GM18502 (cell line): ENCODE measurements around the gene MSANTD7.
"Not testable (repeated sequence)": the region's sequence is repeated elsewhere in the genome, so short reads cannot be mapped to it uniquely, and the experiment has no call there.

ENCODE experiments used
- ATAC-seq: cut with Tn5 transposase; IDR thresholded peaks from one replicate; pipeline ENCODE4 v1.9.1; 2021; ENCODE audit warnings: mild to moderate bottlenecking; ENCODE audit not compliant: unreplicated experiment, poor library complexity

The MSANTD7 gene

DNA sequence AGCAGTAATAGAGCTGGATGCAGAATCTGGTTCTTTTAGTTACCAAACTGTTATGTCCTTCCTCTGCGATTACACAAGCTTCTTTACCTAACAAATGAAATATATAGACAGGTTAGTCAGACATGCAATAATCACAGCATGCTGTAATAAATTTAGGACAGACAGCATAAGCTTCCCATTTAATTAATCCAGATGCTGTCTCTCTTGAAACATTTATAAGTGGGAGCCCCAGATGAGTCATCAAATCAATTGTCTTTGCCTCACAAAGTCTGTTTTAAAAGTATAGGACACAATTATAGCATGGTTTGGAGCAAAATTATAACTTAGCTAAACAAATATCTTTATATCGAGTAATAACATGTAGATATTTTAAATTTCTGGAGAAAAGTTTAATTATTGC is 1.9 kb upstream of the MSANTD7 start:
- no peak for ATAC-seq

DNA sequence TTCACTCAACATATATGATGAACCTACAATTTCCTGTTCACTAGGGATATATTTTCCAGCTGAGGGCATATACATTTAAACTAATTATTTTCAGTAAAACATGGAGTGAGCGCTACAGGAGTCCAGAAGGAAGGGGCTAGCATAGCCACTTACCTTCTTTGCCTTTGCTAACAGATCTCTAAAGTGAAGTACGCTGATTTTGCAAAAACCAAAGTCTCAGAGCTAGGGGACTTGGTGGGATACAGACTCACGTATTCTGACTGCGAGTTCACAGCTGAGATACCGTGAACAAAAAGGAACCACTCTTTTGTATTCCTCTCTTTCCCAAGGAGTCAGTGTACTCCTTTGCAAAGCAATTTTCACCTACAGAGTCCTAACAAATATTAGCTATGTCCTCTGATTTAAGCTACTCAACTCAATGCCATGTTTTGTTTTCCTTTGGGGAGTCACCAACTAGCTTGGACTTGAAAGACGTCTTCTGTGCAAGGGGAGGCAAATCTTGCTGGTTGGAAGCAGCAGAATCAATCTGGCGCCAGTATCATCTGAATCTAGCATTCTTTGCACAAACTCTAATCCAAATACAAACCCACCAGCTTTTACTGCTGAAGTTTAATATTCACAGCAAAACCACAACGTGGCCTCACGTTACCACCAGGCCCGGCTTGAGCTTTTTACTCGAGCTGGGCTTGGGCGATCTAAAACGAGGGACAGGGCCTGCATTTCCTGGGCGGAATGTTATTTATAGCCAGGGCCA is 926 bp upstream of the MSANTD7 start:
- no peak for ATAC-seq

DNA sequence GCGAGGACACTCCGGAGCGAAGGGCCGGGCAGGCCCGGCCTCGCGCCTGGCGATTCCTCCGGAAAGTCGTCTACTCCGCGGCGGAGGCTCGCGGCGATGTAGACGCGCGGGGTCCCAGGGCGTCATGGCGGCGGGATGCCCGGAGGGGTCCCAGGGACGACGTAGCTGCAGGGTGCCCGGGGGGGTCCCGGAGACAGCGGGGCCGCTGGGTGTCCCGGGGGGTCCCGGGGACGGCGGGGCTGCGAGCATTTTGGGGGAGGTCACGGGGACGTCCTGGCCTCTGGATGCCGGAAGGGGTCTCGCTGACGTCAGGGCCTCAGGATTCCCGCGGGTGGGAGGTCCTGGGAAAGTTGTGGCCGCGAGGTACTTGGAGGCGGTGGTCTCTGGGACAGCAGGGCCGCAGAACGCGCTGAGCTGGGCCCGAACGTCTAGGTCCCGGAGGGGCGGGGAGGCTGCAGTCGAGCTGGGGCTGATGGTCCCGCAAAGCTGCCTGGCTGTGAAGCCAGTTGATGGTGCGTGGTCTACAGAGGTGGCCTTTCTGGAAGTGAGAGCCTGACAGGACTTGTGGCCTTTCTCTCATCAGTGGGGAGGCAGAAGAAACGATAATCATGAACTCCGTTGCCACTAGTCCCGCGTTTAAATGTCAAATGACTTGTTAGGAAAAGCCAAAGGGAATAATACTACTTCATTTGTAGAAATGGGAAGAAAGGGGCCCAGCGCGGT is 637 bp downstream of the MSANTD7 start:
- peak; percentile 7 for ATAC-seq

DNA sequence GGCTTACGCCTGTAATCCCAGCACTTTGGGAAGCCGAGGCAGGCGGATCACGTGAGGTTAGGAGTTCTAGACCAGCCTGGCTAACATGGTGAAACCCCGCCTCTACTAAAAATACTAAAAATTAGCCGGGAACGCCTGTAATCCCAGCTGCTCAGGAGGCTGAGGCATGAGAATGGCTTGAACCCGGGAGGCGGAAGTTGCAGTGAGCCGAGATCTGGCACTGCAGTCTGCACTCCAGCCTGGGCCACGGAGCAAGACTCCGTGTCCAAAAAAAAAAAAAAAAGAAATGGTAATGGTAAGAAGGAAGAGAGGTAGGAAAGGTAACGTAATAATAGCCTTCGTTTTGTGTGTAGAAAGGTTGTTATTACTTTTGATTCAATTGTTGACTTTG is 1.2 kb downstream of the MSANTD7 start:
- no peak for ATAC-seq

DNA sequence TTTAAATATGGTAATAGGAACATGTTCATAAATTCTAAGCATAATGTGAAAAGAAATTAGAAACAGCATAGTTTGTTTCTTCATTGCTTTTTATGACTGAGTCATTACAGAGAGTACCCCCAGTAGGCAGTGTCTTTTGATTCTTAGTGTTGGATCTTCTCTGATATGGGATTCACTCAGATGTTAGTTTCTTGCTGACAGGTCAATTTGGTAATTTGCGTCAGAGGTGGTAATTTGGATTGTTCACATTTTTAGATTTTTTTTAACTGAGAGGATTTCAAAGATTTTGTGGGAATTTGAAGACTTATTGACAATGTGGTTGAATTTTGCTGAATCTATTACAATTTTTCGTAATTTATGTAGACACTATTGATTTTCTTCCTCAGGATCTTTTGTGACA is 2.1 kb downstream of the MSANTD7 start:
- ATAC-seq, result no peak

DNA sequence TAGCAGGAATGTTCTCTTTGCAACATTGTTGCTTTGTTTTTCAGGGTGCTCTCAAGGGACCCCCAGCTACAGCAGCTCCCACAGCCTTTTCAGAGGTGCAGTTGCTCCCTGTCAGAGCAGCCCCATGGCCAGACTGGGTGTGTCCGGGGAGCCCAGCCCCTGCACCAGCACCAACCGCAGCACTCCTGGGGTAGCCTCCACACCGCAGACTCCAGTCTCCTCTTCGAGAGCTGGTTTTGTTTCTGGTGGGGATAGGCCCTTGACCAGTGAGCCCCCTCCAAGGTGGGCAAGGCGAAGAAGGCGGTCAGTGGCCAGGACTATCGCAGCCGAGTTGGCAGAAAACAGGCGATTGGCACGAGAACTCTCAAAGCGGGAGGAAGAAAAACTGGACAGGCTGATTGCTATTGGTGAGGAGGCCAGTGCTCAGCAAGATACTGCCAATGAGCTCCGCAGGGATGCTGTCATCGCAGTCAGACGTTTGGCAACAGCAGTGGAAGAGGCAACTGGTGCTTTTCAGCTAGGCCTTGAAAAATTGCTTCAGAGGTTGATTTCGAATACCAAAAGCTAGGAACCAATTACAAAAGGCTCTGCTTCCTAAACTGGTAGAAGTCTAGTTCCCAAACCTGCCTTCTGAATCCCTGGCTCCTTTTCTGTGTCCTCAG is 5.4 kb downstream of the MSANTD7 start:
- ATAC-seq, result no peak

DNA sequence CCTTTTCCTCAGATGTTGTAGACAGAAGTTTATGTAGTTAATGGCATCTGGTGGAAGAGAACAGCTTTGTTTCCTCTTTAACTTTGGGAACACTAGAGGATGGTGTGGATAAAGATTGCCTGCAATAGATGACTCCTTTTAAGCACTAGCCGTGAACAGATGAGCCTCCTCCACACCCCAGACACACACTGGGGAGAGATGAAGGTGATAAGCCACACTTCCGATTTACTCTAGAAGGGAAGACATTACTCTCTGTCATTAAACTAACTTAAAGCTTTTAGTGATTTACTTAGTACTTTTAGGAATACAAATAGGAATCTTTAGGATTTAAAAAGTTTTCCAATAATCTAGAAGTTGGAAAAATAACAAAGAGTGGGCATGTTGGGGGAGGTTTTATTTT is 6.8 kb downstream of the MSANTD7 start:
- no peak for ATAC-seq

DNA sequence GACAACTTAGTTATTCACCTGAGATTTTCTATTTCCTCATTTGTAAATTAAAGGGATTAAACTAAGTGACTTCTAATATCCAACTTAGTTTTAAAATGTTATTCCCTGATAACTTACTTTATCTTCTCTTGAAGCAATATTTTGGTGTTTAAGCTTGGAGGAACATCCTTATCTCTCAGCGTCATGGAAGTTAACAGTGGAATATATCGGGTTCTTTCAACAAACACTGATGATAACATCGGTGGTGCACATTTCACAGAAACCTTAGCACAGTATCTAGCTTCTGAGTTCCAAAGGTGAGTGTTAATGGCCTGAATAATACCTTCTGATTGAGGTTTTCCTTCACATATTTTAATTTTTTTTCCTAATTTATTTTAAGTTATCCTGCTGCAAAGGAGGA is 14.1 kb downstream of the MSANTD7 start:
- ATAC-seq, result no peak

DNA sequence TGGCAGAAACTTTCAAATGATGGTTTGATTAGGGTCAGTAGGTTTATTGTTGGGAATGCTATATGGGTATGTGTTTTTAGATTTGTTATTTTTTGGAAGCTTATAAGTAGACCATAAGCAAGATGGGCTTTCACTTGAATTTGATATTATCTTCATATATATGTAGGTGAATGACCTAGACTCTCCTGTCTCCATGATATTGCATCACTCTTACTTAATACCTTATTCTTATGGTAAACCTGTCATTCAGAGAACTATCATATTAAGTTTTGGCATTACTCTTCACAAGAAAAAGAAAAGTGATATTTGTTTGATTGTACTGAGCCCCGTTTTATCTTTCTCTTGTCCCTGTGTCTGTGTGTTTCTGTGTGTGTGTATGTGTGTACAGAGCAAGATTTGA is 17.3 kb downstream of the MSANTD7 start:
- no peak for ATAC-seq

DNA sequence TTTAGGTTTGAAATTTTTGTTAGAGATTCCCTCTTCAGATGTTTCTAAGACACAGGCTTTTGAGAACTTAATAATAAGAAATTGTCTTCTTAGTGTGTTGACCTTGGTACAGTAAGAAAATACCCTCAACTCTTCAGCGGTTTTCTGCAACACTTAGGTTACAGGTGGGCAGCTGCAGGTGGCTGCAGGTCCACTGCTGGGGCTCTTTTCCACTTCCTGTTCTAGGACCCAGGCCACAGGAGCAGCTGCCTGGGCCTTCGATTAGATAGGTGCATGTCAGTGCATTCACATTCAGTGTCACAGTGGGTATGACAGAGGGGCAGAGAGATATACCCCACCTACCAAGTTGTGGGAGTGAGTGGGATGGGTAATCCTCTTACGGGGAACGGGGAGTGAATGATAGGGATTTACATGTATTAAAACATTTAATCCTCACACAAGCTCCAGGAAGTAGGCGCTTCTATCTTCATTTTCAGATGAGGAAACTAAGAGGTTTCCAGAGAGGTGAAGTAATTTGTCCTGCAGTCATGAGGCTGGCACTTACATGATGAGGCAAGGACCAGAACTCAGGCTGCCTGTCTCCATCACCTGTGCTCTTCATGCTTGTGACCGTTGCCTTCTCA is 20.3 kb downstream of the MSANTD7 start:
- ATAC-seq, result no peak

DNA sequence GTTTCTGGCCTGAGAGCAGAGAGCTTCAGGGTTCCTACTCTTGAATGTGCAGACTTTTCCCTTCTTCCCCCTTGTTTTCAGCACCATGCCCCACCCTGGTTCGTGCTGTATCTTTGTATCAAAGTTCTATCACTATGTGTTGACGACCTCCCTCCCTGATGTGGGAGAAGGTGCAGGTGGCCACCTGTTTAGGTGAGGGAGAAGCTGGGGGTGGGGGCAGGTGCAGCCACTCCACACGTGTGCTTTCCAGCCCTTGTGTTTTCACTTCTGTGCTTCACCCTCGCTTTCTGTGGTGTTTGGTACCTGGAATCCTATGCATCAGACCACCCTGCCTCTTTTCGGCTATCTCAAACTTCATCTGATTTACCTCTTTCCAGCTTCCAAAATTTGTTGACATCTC is 20.9 kb downstream of the MSANTD7 start:
- no peak for ATAC-seq

DNA sequence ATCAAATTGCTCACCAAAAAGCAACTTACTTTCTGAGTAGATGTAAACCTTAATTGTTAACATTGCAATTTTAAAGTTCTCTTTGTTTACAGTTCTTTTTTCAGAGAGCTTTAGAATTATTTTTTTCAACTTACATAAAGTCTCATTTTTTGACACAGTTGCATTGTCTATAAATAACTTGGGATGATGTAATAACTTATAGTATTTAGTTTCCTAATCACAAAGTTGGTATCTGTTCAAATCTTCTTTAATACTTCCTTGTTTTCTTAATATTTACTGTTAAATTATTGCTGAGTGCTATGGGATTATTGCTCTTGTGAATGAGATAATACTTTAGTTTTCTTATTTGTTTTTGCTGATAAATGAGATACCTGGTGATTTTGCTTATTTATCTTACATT is 21.7 kb downstream of the MSANTD7 start:
- no peak for ATAC-seq

DNA sequence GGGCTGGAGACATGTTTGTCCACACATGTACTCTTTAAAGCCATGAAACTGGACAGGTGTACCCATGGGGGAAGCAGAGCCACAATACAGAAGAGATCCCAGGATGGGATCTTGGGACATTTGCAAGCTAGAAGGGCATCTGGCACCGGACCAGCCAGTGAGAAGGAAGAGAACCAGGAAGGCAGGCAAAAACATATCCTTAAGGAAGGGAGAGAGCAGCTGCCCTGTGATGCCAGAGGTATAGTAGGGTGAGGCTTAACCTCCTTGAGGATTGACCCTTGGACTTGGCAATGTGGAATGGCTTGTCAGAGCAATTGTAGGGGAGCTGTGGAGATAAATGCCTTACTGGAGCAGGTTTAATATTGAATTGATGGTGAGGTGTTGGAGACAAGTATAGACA is 22.7 kb downstream of the MSANTD7 start:
- no peak for ATAC-seq

DNA sequence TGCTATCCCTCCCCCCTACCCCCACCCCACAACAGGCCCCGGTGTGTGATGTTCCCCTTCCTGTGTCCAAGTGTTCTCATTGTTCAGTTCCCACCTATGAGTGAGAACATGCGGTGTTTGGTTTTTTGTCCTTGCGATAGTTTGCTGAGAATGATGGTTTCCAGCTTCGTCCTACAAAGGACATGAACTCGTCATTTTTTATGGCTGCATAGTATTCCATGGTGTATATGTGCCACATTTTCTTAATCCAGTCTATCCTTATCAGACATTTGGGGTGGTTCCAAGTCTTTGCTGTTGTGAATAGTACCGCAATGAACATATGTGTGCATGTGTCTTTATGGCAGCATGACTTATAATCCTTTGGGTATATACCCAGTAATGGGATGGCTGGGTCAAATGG is 26.4 kb downstream of the MSANTD7 start:
- not testable (repeated sequence) for ATAC-seq

DNA sequence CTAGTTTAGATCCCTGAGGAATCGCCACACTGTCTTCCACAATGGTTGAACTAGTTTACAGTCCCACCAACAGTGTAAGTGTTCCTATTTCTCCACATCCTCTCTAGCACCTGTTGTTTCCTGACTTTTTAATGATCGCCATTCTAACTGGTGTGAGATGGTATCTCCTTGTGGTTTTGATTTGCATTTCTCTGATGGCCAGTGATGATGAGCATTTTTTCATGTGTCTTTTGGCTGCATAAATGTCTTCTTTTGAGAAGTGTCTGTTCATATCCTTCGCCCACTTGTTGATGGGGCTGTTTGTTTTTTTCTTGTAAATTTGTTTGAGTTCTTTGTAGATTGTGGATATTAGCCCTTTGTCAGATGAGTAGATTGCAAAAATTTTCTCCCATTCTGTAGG is 26.8 kb downstream of the MSANTD7 start:
- ATAC-seq, result not testable (repeated sequence)

DNA sequence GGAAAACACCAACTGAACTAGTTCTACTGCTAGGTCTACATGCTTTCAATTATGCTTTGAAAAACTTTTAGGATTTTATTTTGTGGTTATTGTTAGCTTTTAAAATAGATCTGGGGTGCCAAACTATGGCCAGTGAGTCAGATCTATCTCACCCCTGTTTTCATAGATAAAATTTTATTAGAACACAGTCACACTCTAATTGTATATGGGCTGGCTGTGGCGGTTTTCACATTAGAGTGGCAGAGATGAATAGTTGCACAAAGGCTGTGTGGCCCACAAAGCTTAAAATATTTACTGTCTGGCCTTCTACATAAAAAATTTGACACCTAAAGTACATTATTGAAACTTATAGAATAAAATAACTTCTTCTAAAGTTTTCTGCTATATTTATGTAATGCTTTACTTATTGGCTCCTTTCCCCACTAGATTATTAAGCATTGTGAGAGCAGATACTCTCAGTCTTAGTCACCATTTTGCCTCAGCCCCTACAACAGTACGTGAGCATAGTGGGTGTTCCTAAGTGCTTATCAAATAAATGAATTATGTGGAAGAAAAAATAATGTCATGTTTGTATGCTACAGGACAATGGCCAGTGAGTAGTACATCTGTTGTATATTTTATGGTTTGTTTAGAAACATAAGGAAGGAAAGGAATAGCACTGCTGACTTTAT is 35.1 kb downstream of the MSANTD7 start:
- ATAC-seq, result peak; percentile 53

DNA sequence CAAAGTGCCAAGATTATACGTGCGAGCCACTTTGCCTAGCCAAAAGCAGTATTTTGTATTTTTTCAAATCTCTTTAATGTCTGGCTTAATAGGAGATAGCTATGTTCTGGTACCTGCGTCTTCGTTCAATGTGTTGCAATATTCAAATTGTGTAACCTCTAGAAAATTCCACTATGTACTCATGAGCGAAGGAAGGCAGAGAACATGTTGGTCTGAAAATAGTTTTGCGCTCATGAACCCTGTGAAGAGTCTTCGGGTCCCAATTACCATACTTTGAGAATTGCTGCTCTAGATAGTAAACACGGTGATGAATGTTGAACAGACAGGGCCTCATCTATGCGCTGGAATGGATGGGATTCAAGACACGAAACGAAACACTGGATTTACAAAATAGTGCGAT is 37.8 kb downstream of the MSANTD7 start:
- no peak for ATAC-seq

DNA sequence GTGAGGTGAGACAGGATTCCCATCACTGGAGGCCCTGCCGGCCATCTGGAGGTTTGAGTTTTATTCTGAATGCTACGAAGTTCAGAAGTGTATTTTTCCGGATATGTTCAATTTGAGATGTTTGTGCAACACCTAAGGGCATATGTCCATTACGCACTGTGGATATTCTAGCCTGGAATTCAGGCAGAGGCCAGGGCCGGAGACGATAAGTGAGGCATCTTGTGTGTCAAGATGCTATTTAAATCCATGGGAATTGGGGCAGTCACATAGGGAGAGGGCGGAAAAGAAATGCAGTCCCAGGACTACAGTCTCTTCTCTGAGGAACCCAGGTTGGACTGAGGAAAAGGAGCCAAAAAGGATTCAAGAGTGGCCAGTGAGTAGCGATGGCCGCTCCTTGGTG is 38.7 kb downstream of the MSANTD7 start:
- ATAC-seq, result no peak

DNA sequence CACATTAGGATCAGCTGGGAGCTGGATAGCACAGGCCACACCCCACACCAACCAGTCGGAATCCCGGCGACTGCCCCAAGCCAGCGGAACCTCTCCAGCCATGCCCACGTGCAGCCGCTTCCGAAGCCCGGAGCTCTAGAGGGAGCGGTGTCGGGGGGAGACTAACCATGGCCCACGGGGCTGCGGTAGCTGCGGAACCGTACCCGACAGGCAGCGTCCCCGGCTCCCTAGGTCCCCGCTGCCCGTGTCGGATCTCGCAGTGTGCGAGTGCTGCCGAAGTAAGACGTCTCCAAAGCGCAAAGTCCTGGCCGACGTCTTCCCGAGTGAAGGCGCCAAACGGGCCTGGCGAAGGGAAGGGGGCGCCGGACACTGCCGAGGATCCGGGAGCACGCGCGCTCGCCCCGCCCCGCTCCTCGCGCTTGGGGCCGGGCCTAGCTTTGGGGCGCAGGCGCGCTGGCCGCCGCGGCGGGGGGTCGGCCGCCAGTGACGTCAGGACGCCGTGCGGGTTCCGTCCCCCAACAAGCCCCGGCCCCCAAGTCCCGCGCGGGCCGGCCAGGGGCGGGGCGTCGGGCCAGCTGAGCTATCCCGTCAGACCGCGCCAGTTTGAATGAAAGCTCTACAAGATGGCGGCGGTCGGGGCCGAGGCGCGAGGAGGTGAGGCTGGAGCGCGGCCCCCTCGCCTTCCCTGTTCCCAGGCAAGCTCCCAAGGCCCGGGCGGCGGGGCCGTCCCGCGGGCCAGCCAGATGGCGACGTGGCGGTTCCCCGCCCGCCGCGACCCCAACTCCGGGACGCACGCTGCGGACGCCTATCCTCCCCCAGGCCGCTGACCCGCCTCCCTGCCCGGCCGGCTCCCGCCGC is 40.4 kb downstream of the MSANTD7 start, which contains the start of gene SUV39H2:
TSS of gene SUV39H2 (plus strand) at position 601 of the 858 bp plus-strand sequence. CDS start at position 624, 23 bp downstream.
- ATAC-seq, result peak; percentile 91
